Activated T-cell treated with anti-CD3 and anti-CD28 coated beads for 1 hour (primary cell): Measurements from ENCODE around the gene RNF182.
"Not testable (repeated sequence)": the region's sequence is repeated elsewhere in the genome, so short reads cannot be mapped to it uniquely, and the experiment has no call there.

Experiments used
- DNase-seq: peaks from one replicate; pipeline ENCODE4 v3.0.0-alpha.2; 2020; ENCODE audit warnings: low read depth

RNF182 gene

GRCh38 chr6:14001329-14002012 lies 76.7 kb downstream of the RNF182 start:
- no peak for DNase-seq

- no peak for DNase-seq
These were observed 77.6 kb downstream of the RNF182 start for GRCh38 chr6:14002176-14002947.

GRCh38 chr6:14004258-14004657 lies 79.5 kb downstream of the RNF182 start:
- DNase-seq: no peak

GRCh38 chr6:14008809-14009208 lies 84.1 kb downstream of the RNF182 start:
- no peak for DNase-seq

- DNase-seq: no peak
These were observed 84.7 kb downstream of the RNF182 start for GRCh38 chr6:14009431-14009830.

- DNase-seq: no peak
These were observed 85.5 kb downstream of the RNF182 start for GRCh38 chr6:14010275-14010674.

GRCh38 chr6:14012313-14013030 lies 87.7 kb downstream of the RNF182 start:
- no peak for DNase-seq

- no peak for DNase-seq
These were observed 91.2 kb downstream of the RNF182 start for GRCh38 chr6:14015964-14016363.

GRCh38 chr6:14016432-14016831 lies 91.7 kb downstream of the RNF182 start:
- no peak for DNase-seq

GRCh38 chr6:14016935-14017625 lies 92.3 kb downstream of the RNF182 start:
- DNase-seq: no peak

GRCh38 chr6:14017626-14018475 lies 93.1 kb downstream of the RNF182 start:
- DNase-seq: no peak

- not testable (repeated sequence) for DNase-seq
These were observed 93.8 kb downstream of the RNF182 start for GRCh38 chr6:14018559-14018958.

GRCh38 chr6:14020551-14020950 lies 95.8 kb downstream of the RNF182 start:
- DNase-seq: no peak

- no peak for DNase-seq
These were observed 96.7 kb downstream of the RNF182 start for GRCh38 chr6:14021449-14021848.

GRCh38 chr6:14022673-14023072 lies 97.9 kb downstream of the RNF182 start:
- DNase-seq: no peak

GRCh38 chr6:14023855-14024254 lies 99.1 kb downstream of the RNF182 start:
- no peak for DNase-seq

- DNase-seq: no peak
These were observed 100.4 kb downstream of the RNF182 start for GRCh38 chr6:14025160-14025559.

- no peak for DNase-seq
These were observed 102.2 kb downstream of the RNF182 start for GRCh38 chr6:14026831-14027539.

GRCh38 chr6:14028631-14029030 lies 103.9 kb downstream of the RNF182 start:
- DNase-seq: no peak

- DNase-seq: no peak
These were observed 104.9 kb downstream of the RNF182 start for GRCh38 chr6:14029605-14030004.
